ENCODE data around the gene MAD1L1.

GRCh38 chr7:2019711-2020511, 212.8 kb downstream of the MAD1L1 start:
- TF ChIP-seq, protein P1, sequence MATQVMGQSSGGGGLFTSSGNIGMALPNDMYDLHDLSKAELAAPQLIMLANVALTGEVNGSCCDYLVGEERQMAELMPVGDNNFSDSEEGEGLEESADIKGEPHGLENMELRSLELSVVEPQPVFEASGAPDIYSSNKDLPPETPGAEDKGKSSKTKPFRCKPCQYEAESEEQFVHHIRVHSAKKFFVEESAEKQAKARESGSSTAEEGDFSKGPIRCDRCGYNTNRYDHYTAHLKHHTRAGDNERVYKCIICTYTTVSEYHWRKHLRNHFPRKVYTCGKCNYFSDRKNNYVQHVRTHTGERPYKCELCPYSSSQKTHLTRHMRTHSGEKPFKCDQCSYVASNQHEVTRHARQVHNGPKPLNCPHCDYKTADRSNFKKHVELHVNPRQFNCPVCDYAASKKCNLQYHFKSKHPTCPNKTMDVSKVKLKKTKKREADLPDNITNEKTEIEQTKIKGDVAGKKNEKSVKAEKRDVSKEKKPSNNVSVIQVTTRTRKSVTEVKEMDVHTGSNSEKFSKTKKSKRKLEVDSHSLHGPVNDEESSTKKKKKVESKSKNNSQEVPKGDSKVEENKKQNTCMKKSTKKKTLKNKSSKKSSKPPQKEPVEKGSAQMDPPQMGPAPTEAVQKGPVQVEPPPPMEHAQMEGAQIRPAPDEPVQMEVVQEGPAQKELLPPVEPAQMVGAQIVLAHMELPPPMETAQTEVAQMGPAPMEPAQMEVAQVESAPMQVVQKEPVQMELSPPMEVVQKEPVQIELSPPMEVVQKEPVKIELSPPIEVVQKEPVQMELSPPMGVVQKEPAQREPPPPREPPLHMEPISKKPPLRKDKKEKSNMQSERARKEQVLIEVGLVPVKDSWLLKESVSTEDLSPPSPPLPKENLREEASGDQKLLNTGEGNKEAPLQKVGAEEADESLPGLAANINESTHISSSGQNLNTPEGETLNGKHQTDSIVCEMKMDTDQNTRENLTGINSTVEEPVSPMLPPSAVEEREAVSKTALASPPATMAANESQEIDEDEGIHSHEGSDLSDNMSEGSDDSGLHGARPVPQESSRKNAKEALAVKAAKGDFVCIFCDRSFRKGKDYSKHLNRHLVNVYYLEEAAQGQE (IDR thresholded peaks at IDR 0.05; ENCODE audit: borderline replicate concordance in 1 of 2, low read depth in 1 of 2, low read length in 2 of 2) = no peak
- TF ChIP-seq UBTF (CRISPR knock-in tag; IDR thresholded peaks at IDR 0.05) (no peak), ISL2 (CRISPR knock-in tag; IDR thresholded peaks at IDR 0.05) (no peak), SIN3A (IDR thresholded peaks at IDR 0.05; ENCODE audit: borderline replicate concordance, low read depth, low read length) (no peak), YEATS2 (CRISPR knock-in tag; IDR thresholded peaks at IDR 0.05; ENCODE audit: borderline replicate concordance) (no peak), RBAK (CRISPR knock-in tag; IDR thresholded peaks at IDR 0.05) (no peak), POLR2A (IDR thresholded peaks at IDR 0.05; ENCODE audit: insufficient read depth in 1 of 2, low read depth in 2 of 2, low read length in 2 of 2) (no peak), RBM22 (optimal IDR thresholded peaks at IDR 0.05; ENCODE audit: low read length) (no peak), EP300 (IDR thresholded peaks at IDR 0.05; ENCODE audit: low read depth in 2 of 2, low read length in 2 of 2) (no peak), EP300 (CRISPR knock-in tag; IDR thresholded peaks at IDR 0.05; ENCODE audit: borderline replicate concordance) (no peak)
- TF ChIP-seq, protein P2, sequence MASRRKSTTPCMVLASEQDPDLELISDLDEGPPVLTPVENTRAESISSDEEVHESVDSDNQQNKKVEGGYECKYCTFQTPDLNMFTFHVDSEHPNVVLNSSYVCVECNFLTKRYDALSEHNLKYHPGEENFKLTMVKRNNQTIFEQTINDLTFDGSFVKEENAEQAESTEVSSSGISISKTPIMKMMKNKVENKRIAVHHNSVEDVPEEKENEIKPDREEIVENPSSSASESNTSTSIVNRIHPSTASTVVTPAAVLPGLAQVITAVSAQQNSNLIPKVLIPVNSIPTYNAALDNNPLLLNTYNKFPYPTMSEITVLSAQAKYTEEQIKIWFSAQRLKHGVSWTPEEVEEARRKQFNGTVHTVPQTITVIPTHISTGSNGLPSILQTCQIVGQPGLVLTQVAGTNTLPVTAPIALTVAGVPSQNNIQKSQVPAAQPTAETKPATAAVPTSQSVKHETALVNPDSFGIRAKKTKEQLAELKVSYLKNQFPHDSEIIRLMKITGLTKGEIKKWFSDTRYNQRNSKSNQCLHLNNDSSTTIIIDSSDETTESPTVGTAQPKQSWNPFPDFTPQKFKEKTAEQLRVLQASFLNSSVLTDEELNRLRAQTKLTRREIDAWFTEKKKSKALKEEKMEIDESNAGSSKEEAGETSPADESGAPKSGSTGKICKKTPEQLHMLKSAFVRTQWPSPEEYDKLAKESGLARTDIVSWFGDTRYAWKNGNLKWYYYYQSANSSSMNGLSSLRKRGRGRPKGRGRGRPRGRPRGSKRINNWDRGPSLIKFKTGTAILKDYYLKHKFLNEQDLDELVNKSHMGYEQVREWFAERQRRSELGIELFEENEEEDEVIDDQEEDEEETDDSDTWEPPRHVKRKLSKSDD (CRISPR knock-in tag; IDR thresholded peaks at IDR 0.05; ENCODE audit: low read depth) = no peak
- TF ChIP-seq, protein P3, sequence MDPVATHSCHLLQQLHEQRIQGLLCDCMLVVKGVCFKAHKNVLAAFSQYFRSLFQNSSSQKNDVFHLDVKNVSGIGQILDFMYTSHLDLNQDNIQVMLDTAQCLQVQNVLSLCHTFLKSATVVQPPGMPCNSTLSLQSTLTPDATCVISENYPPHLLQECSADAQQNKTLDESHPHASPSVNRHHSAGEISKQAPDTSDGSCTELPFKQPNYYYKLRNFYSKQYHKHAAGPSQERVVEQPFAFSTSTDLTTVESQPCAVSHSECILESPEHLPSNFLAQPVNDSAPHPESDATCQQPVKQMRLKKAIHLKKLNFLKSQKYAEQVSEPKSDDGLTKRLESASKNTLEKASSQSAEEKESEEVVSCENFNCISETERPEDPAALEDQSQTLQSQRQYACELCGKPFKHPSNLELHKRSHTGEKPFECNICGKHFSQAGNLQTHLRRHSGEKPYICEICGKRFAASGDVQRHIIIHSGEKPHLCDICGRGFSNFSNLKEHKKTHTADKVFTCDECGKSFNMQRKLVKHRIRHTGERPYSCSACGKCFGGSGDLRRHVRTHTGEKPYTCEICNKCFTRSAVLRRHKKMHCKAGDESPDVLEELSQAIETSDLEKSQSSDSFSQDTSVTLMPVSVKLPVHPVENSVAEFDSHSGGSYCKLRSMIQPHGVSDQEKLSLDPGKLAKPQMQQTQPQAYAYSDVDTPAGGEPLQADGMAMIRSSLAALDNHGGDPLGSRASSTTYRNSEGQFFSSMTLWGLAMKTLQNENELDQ (CRISPR knock-in tag; IDR thresholded peaks at IDR 0.05; ENCODE audit: borderline replicate concordance) = no peak

All from HepG2 (cell line).